ENCODE measurements around the gene DYRK2.
A peak's percentile ranks its signal among the peaks of the same experiment; 100 is the strongest.
"Not testable (repeated sequence)": the region's sequence is repeated elsewhere in the genome, so short reads cannot be mapped to it uniquely, and the experiment has no call there.

The DYRK2 gene

GRCh38 chr12:67672507-67672906 is 24.0 kb downstream of the DYRK2 start:
- DNase-seq = not testable (repeated sequence)

- DNase-seq = not testable (repeated sequence)
These were observed 25.0 kb downstream of the DYRK2 start for GRCh38 chr12:67673509-67673908.

- DNase-seq = no peak
These were observed 25.9 kb downstream of the DYRK2 start for GRCh38 chr12:67674417-67674816.

GRCh38 chr12:67676624-67677023 is 28.1 kb downstream of the DYRK2 start:
- no peak for DNase-seq

DNA sequence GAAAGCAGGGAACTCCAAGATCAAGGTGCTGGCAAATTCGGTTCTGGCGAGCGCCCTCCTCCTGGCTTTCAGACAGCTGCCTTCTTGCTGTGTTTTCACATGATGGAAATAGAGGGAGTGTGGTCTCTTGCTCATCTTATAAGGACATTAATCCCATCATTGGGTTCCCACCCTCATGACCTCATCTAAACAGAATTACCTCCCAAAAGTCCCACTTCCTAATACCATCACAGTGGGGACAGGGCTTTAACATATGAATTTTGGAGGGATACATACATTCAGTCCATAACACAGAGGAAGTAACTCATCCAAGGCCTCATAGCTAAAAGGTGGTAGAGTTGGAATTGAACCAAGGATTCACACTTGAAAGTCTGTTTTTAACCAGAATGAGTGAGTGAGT is 28.6 kb downstream of the DYRK2 start:
- no peak for DNase-seq

DNA sequence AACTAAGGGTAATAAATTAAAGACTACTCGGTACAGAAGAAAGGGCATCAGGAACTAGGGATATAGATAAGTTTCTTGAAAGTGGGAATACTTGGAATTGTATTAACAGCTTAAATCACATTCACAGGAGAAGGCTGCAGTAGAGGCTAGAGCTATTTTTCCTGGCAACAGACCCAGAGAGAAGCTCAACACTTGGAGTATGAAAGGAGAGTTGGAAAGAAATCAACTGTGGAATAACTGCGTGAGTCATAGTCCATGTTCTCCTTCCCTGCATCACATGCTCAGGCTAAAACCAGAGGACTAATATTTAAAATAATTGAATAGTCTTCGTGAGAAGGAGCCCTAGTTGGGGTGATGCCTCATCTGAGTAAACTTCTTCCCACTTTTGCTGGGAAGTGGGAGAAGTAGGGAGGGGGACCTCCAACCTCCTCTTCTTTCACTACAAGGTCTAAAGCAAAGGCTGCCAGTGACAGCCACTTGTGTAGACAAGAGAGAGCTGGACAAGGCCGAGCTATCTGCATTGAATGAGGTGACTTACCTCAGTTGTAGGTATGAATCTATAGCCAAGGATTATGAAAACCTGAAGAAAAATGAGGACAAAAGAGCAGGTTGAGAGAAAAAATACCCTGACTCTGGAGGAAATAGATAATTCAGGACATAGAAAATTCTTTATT is 32.7 kb downstream of the DYRK2 start:
- no peak for DNase-seq

DNA sequence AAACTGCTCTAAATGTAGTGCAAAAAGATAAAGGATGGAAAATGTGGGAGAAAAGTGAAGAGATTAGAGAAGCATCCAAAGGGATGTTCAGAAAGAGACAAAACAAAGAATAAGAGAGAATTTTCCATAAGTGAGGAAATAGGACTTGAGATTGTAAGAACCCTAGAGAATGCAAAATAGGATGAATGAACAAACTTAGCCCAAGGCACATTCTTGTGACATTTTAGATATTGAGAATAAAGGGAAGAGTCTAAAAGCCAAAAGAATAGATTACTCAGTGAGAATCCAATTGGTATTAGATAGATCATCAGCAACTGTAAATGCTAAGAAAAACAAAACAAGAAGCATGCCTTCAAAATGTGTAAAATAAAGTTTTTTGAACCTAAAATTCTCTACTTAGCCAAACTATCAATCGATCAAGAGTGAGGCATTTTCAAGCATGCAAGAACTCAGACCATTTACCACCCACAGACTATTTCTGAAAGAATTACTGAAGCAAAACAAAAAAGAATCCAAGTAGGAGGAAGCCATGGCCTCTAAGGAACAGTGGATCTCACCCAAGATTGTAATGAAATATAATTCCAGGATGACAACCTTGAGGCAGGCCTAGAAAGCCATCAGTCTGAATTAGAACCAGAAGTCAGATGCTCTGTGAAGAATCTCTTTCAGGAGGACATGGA is 33.5 kb downstream of the DYRK2 start:
- DNase-seq = no peak

GRCh38 chr12:67689385-67689784 is 40.8 kb downstream of the DYRK2 start:
- no peak for DNase-seq

GRCh38 chr12:67690656-67691055 is 42.1 kb downstream of the DYRK2 start:
- peak; percentile 20 for DNase-seq

- no peak for DNase-seq
These were observed 42.7 kb downstream of the DYRK2 start for GRCh38 chr12:67691220-67691619.

- DNase-seq = no peak
These were observed 43.6 kb downstream of the DYRK2 start for GRCh38 chr12:67692135-67692534.

- no peak for DNase-seq
These were observed 44.4 kb downstream of the DYRK2 start for GRCh38 chr12:67692966-67693365.

DNA sequence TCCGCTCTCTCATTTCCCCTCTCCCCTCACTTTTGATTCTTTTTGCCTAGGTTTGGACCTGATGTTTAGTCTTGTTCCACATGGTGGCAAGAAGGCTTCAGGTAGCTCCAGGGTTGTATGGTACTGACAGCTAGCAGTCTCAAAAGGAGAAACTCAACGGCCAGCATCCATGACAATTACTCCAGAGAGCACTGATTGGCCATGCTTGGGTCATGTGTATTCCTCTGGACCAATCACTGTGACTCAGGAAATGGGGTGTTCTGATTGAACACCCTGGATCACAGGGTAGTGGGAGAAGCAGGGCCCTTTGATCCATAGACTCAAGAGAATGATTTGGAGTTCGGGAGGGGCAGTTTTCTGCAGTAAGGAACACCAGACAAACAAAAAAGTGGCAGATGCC is 45.3 kb downstream of the DYRK2 start:
- no peak for DNase-seq

DNA sequence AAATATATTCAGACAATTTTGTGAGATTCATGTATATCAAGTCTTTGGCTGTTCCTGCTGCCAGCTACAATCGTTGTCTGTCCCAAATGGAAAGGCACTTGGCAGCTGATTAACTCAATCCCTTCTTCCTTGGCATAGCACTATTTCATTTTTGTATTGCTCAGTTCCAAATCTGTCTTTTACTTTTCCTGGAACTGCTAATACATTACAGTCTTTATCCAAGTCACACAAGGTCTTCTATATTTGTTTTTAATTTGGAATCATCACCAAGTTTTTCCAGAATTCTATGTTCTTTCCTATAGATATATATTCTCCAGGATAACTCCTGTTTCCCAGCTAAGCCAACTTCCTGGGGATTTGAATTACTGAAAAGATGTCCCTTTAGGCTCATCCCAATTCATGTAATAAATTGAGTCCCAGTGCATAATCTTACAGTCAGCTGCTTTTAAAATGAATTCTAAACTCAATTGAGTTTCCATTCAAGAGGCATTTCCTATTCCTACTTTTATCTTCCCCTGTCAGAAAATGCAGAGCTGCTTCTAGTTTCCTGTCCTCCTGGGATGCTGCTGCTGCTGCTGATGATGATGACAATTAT is 45.9 kb downstream of the DYRK2 start:
- DNase-seq = no peak

GRCh38 chr12:67695974-67696373 is 47.4 kb downstream of the DYRK2 start:
- no peak for DNase-seq

GRCh38 chr12:67697443-67697842 is 48.9 kb downstream of the DYRK2 start:
- DNase-seq = no peak

DNA sequence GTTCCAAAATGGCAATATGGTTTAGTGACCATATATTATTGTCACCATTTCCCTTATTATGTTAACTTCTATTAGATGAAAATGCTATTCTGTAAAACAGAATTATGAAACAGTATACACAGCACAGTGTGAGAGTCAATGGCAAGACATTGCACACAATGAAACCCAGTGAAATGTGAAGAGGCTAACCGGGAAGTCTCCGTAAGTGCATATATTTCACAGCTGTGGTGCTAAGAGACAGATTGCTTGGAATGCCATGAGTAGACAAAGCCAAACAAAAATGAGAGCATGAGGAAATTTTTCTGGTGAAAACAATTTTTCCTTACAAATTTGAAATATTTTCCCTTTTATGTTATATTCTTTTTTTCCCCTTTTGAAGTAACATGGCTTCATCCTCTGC is 49.4 kb downstream of the DYRK2 start:
- DNase-seq = no peak

DNA sequence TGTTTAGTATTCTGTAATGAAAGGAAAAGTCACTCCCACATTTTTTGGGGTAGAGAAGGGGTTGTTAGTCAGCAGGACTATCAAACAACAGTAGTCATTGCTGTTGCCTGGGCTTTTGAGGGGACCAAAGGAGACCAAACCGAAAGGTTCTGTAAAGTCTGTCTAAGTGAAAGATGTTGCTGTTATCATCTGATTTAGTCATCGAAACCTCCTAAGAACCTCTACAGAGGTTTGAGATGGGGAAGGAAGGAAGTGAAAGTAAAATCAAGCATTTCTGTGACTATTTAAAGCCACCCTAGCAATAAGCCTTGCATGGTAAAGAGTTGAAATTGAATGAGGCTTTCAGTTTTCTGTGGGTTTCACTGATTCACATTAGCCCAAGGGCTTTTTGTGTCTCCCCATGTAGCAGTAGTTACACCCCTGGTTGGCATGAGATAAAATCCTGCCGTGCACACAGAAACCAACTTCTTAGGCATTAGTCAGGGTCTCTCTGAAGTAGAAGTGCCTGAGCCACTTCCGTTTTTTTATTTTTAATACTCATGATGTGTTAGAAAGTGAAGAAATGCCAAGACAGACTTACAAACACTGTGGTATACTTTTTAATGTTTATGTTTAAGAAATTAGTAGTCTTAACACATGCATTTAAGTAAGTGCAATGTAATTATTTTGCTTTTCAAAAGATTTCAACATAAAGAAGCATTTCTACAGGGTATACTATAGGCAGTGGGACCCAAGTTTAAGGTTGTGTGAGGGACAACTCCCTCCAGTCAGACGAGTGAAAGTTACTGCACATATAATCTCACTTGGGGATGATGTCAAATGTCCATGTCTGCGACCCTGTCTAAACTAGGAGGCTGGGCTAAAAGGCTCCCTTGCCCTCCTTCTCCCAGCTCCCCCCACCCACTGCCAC is 50.4 kb downstream of the DYRK2 start:
- no peak for DNase-seq

DNA sequence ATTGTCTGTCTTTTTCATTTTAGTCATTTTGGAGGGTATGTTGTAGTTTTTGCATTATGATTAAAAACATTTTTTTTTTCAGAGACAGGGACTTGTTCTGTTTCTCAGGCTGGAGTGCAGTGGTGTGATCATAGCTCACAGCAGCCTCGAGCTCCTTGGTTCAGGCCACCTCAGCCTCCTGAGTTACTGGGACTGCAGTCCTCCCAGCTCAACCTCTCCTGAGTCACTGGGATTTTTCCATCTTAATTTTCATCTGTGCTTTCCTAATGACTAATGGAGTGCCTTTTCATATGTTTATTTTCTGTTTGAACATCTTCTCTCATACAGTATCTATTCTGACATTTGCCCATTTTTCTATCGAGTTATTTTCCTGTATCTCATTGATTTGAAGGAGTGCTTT is 52.6 kb downstream of the DYRK2 start:
- no peak for DNase-seq

DNA sequence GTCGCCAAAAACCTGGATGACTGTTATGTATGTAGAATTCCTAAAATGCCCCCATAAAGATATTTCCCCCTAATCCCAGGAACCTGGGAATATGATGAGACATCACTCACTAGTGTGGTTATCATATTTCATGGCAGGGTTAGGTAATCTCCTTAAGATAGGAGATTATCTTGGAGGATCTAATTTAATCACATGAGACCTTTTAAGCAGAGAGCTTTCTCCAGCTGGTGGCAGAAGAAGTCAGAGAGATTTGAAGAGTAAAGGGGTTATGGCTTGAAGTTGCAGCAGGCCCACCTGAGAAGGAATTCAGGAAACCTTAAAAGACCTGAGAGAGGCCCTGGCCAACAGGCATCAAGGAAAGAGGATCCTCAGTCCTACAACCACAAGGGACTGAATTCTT is 53.6 kb downstream of the DYRK2 start:
- peak; percentile 85 for DNase-seq

- no peak for DNase-seq
These were observed 55.5 kb downstream of the DYRK2 start for GRCh38 chr12:67704071-67704470.

- no peak for DNase-seq
These were observed 57.1 kb downstream of the DYRK2 start for GRCh38 chr12:67705394-67706370.

Data from NCI-H82 (cell line).